Activated T-cell treated with anti-CD3 and anti-CD28 coated beads for 24 hours (primary cell): ENCODE results near the gene TAF5L.
"Not testable (repeated sequence)": the region's sequence is repeated elsewhere in the genome, so short reads cannot be mapped to it uniquely, and the experiment has no call there.

Source experiments
- DNase-seq: peaks from one replicate; pipeline ENCODE4 v3.0.0-alpha.2; 2020; ENCODE audit warnings: low read depth

The TAF5L gene

GRCh38 chr1:229603371-229604005 is 22.4 kb downstream of the TAF5L start:
- no peak for DNase-seq

GRCh38 chr1:229600229-229600628 is 25.7 kb downstream of the TAF5L start:
- DNase-seq: no peak

GRCh38 chr1:229599218-229599954 is 26.5 kb downstream of the TAF5L start:
- no peak for DNase-seq

DNA sequence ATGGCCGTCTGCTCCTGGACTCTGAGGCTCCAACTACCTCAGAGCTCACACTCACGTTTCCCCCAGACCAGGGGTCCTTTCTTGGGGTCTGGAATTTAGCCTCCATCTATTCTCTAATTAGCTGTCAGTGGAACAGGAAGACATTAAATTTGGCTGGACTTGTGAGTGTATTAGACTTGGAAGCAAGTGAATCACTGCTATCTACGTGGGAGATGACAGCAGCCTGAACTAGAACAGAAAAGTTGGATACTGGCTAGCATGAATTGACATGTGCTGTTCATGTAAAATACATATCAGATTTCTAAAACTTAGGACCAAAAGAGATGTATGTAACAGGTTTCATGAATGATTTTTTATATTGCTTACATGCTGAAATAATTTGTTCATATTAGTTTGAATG is 28.0 kb downstream of the TAF5L start:
- no peak for DNase-seq

- DNase-seq: no peak
Observed at GRCh38 chr1:229596925-229597699, 28.8 kb downstream of the TAF5L start.

DNA sequence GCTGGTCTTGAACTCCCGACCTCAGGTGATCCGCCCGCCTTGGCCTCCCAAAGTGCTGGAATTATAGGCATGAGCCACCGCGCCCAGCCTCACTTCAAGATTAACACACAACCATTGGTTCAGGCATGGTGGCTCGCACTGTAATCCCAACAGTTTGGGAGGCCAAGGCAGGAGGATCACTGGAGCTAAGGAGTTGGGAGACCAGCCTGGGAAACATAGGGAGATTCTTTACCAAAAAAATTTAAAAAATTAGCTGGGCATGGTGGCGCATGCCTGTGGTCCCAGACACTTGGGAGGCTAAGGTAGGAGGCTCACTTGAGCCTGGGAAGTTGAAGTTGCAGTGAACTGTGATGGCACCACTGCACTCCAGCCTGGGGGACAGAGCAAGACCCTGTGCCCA is 30.0 kb downstream of the TAF5L start:
- DNase-seq: not testable (repeated sequence)

GRCh38 chr1:229594227-229595008 is 31.5 kb downstream of the TAF5L start:
- no peak for DNase-seq

DNA sequence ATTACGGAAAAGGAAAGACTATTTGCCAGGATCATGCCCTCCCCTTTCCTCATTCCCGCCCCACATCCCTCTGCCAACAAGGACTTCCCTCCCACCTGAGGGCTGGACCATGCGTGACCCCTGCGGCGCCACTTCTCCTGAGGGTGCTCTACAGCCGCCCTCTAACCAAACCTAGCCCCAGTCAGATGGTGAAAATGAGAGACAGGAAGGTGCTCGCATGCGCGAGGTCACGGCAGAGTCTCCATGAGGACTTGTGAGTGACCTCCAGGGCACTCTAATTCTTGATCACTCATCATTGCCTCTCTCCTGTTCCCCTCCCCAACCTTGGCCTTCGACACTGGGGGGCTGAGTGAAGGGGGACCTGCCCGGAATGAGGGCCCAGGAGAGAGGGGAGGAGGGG is 32.1 kb downstream of the TAF5L start:
- DNase-seq: no peak

- DNase-seq: no peak
Observed at GRCh38 chr1:229590119-229590518, 35.8 kb downstream of the TAF5L start.

DNA sequence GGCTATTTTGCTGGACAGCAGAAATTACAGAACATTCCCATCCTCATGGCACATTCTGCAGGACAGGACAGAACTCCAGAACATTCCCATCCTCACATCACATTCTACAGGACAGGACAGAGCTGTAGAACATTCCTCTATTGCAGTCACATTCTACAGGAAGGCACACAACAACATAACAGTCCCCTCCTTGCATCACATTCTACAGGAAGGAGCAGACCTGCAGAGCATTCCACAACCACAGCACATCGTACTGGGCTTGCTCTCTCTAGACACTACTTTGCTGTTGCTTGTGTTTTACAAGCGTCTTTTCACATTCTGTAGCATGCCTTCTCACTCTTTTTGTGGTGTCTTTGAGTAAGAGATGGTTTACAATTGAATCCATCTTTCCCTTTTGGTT is 40.6 kb downstream of the TAF5L start:
- no peak for DNase-seq

GRCh38 chr1:229582715-229583114 is 43.2 kb downstream of the TAF5L start:
- DNase-seq: no peak

DNA sequence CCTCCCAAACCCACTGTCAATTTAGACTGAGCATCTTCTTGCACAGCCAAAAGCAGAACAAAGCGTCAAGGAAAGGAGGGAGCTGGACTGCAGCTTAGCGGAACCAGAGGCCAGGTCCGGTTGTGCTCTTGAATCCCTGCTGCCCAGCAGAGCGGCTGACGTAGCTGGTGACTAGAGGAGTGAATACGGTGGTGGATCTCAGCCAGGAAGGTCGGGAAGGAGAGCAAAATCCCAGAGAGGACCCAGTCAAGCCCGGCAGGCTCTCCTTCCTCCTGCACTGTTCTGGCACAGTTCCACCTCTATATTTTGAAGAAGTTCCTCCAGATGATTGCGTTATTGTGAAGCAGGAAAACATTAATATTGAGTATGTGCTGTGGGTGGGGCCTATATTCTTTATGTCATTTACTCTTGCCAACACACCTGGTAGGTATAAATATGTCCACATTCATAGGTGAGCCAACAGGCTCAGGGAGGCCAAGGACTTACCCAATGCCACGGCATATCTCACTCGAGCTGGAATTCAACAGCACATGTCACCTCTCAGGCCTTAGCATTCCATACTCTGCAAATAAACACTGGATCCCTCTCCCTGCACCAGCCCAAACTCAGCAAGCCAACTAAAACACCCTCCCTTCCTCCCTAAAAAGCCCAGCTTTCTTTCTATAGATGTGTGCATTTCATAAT is 43.8 kb downstream of the TAF5L start:
- no peak for DNase-seq

- DNase-seq: no peak
Observed at GRCh38 chr1:229581485-229581884, 44.4 kb downstream of the TAF5L start.

- no peak for DNase-seq
Observed at GRCh38 chr1:229579059-229579673, 46.8 kb downstream of the TAF5L start.

DNA sequence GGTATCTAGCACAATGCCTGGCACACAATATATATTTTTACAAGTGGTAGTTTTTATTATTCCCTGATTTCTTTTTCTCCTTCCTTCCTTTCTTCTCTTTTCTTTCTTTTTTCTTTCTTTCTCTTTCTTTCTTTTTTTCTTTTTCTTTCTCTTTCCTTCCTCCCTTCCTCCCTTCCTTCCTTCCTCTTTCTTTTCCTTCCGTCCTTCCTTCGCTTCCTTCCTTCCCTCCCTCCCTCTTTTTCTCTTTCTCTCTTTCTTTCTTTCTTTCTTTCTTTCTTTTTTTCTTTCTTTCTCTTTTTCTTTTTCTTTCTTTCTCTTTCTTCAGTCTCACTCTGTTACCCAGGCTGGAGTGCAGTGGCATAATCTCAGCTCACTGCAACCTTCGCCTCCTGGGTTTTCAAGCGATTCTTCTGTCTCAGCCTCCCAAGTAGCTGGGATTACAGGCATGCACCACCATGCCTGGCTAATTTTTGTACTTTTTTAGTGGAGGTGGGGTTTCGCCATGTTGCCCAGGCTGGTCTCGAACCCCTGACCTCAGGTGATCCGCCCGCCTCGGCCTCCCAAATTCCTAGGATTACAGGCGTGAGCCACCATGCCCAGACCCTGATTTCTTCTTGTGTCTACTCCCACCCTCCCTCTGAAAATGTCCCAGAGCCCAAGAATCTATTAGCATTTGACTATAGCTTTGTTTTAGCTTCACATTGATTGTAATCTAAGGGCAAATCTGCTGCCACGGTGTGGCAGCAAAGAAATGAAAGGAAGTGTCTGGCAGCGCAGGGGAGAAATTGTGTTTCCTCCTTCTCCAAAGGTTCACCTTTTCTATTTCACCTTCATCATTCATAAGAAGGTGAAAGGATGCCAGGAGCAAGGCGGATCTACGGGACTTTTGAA is 47.5 kb downstream of the TAF5L start:
- no peak for DNase-seq

DNA sequence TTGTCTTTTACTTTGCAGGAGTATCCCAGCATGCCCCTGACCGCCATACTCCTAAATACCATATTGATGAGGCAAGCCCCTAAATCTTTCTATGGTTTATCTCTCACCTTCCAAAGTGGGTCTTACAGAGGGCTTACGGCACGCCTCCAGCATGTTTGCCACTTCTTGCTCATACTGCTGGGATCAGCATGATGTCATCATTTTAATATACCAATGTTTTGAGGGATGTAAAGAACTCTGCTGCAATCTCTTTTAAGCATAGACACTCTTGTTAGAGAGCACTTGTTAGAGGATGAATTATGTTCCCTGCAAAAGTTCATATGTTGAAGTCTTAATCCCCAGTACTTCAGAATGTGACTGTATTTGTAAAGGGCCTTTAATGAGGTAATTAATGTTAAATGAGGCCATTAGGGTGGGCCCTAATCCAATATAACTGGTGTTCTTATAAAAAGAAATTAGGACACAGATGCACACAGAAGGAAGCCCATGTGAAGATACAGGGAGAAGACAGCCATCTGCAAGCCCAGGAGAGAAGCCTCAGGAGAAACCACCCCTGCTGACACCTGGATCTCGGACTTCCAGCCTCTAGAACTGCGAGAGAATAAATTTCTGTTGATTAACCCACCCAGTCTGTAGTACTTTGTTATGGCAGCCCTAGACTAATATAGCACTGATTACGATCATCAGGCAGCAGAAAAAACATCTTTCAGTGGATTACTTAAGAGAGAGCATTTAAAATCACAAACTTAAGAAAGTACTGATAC is 51.1 kb downstream of the TAF5L start:
- no peak for DNase-seq

GRCh38 chr1:229572286-229572685 is 53.6 kb downstream of the TAF5L start:
- DNase-seq: no peak

- DNase-seq: no peak
Observed at GRCh38 chr1:229570891-229571516, 54.9 kb downstream of the TAF5L start.

DNA sequence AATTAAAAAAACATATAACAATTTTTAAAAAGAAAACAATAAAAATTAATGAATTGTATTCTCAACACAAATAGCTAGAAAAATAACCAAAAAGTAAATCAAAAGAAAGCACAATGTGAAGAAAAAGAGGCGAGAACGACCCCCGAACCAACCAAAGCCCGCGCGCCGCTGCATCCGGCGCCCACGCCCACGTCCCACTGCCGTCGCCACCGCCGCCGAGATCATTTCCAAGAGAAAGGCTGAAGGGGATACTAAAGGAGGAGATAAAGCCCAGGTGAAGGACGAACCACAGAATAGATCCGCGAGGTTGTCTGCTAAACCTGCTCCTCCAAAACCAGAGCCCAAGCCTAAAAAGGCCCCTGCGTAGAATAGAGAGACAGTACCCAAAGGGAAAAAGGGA is 55.6 kb downstream of the TAF5L start:
- DNase-seq: no peak
